Measurements from ENCODE around the gene OR5AS1.

The OR5AS1 gene

DNA sequence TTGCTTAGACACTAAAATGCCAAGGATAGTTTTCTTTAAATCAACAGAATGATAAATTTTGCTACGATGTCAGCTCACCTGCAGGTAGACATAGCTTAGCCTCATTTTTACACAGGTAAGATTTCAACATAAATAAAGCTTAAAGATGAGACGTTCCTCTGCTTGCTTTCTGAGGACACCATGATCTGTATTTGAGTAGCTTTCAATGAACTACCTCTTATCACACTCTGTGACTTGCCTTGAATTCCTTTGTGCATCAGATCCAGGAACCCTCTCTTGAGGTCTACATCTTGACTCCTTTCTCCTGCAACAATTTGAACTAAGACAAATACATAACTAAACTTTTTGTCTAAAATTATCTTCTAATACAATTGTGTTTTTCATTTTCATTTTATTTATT is 39.5 kb downstream of the OR5AS1 start:
- Histone ChIP-seq H3K9me3 (ENCODE audit: control insufficient read depth in 2 of 2, low read length in 2 of 2) (no peaks in the 10 kb centered on the region), H3K9ac (ENCODE audit: low read depth in 1 of 2, low read length in 2 of 2) (no peak overlapping the region), H3K27ac (ENCODE audit: low read depth in 2 of 2, low read length in 2 of 2) (no peak overlapping the region), H3K4me1 (ENCODE audit: control insufficient read depth in 2 of 2, insufficient read depth in 2 of 2, low read length in 2 of 2) (no peaks in the 10 kb centered on the region), H3K36me3 (ENCODE audit: control insufficient read depth in 2 of 2, insufficient read depth in 2 of 2, low read length in 2 of 2) (no peaks in the 10 kb centered on the region), H3K27me3 (ENCODE audit: control insufficient read depth in 2 of 2, insufficient read depth in 2 of 2, low read length in 2 of 2) (no peaks in the 10 kb centered on the region), H3K4me3 (ENCODE audit: low read length in 2 of 2) (no peak overlapping the region)

All from mucosa of rectum (tissue), 2 donors.